Measurements from ENCODE around the gene DCTD. TPM values are rescaled to one million over a fixed set of nuclear protein-coding genes. Genes with fewer than 3 reads are reported as not detected.

Gene DCTD
- total and polyA plus RNA-seq, 5 experiments from 2014 or later, result 78.8 to 95.9 (median 87.3) TPM

- peaks cover 14 to 61% (median 23%) of the 10 kb centered on the region in 3 donors for H3K36me3 Mint-ChIP-seq
- DNase-seq (no peak), ATAC-seq (no peak)
- H3K9me3 Mint-ChIP-seq, result no peaks in the 10 kb centered on the region
- no peak overlapping the region for H3K4me3 Mint-ChIP-seq
- POLR2A ChIA-PET, result no interaction called here
- H3K27ac Mint-ChIP-seq, result no peak overlapping the region
- H3K4me1 Mint-ChIP-seq, result peaks cover 0 to 12% (median 1%) of the 10 kb centered on the region in 4 donors
- peaks cover 0 to 3% (median 0%) of the 10 kb centered on the region in 5 donors for H3K27me3 Mint-ChIP-seq
Observed at GRCh38 chr4:182874797-182875345, 42.3 kb downstream of the DCTD start.

- H3K4me3 Mint-ChIP-seq, result no peak overlapping the region
- H3K27ac Mint-ChIP-seq, result no peak overlapping the region
- ATAC-seq, result no peak
- H3K27me3 Mint-ChIP-seq, result peaks cover 0 to 3% (median 0%) of the 10 kb centered on the region in 5 donors
- POLR2A ChIA-PET, result no interaction called here
- DNase-seq, result no peak
- H3K4me1 Mint-ChIP-seq, result peaks cover 0 to 12% (median 1%) of the 10 kb centered on the region in 4 donors
- H3K9me3 Mint-ChIP-seq, result no peaks in the 10 kb centered on the region
- H3K36me3 Mint-ChIP-seq, result peaks cover 14 to 61% (median 23%) of the 10 kb centered on the region in 3 donors
Observed at GRCh38 chr4:182874304-182874751, 42.9 kb downstream of the DCTD start.

- DNase-seq (no peak), ATAC-seq (no peak)
- no peak overlapping the region for H3K4me3 Mint-ChIP-seq
- no peak overlapping the region for H3K27ac Mint-ChIP-seq
- H3K9me3 Mint-ChIP-seq, result no peaks in the 10 kb centered on the region
- peaks cover 0 to 3% (median 0%) of the 10 kb centered on the region in 5 donors for H3K27me3 Mint-ChIP-seq
- H3K4me1 Mint-ChIP-seq, result peaks cover 0 to 12% (median 1%) of the 10 kb centered on the region in 4 donors
- POLR2A ChIA-PET, result no interaction called here
- H3K36me3 Mint-ChIP-seq, result peaks cover 14 to 61% (median 23%) of the 10 kb centered on the region in 3 donors
Observed at GRCh38 chr4:182873726-182874125, 43.5 kb downstream of the DCTD start.

- no peak overlapping the region for H3K4me3 Mint-ChIP-seq
- no peak for ATAC-seq
- POLR2A ChIA-PET, result no interaction called here
Observed at GRCh38 chr4:182873289-182873688, 43.9 kb downstream of the DCTD start.

GRCh38 chr4:182872886-182873285, 44.3 kb downstream of the DCTD start:
- Mint-ChIP-seq H3K4me1 (peaks cover 0 to 12% (median 1%) of the 10 kb centered on the region in 4 donors), H3K36me3 (peaks cover 14 to 59% (median 23%) of the 10 kb centered on the region in 3 donors)
- POLR2A ChIA-PET, result no interaction called here

More at GRCh38 chr4:182873289-182873688, 43.9 kb downstream of the DCTD start:
- Mint-ChIP-seq H3K36me3 (peaks cover 14 to 61% (median 23%) of the 10 kb centered on the region in 3 donors), H3K27me3 (peaks cover 0 to 3% (median 0%) of the 10 kb centered on the region in 5 donors), H3K27ac (no peak overlapping the region), H3K9me3 (no peaks in the 10 kb centered on the region), H3K4me1 (peaks cover 0 to 12% (median 1%) of the 10 kb centered on the region in 4 donors)
- no peak for DNase-seq

GRCh38 chr4:182871616-182872015, 45.6 kb downstream of the DCTD start:
- ATAC-seq, result no peak
- no peak overlapping the region for H3K27ac Mint-ChIP-seq
- DNase-seq, result no peak
- H3K36me3 Mint-ChIP-seq, result peaks cover 14 to 47% (median 23%) of the 10 kb centered on the region in 3 donors
- H3K27me3 Mint-ChIP-seq, result no peaks in the 10 kb centered on the region
- POLR2A ChIA-PET, result no interaction called here
- peaks cover 0 to 12% (median 1%) of the 10 kb centered on the region in 4 donors for H3K4me1 Mint-ChIP-seq
- no peak overlapping the region for H3K4me3 Mint-ChIP-seq
- H3K9me3 Mint-ChIP-seq, result no peaks in the 10 kb centered on the region

More at GRCh38 chr4:182872886-182873285, 44.3 kb downstream of the DCTD start:
- ATAC-seq (no peak), DNase-seq (no peak)
- no peaks in the 10 kb centered on the region for H3K9me3 Mint-ChIP-seq
- H3K4me3 Mint-ChIP-seq, result no peak overlapping the region
- H3K27me3 Mint-ChIP-seq, result peaks cover 0 to 1% (median 0%) of the 10 kb centered on the region in 5 donors
- no peak overlapping the region for H3K27ac Mint-ChIP-seq

GRCh38 chr4:182869697-182870096, 47.5 kb downstream of the DCTD start:
- H3K36me3 Mint-ChIP-seq, result peaks cover 10 to 30% (median 12%) of the 10 kb centered on the region in 3 donors
- no peak overlapping the region for H3K4me3 Mint-ChIP-seq
- no peak overlapping the region for H3K27ac Mint-ChIP-seq
- DNase-seq (no peak), ATAC-seq (no peak)
- H3K27me3 Mint-ChIP-seq, result no peaks in the 10 kb centered on the region
- H3K4me1 Mint-ChIP-seq, result peaks cover 0 to 8% (median under 1%) of the 10 kb centered on the region in 4 donors
- POLR2A ChIA-PET, result no interaction called here
- no peaks in the 10 kb centered on the region for H3K9me3 Mint-ChIP-seq

GRCh38 chr4:182866746-182867145, 50.4 kb downstream of the DCTD start:
- POLR2A ChIA-PET, result no interaction called here
- Mint-ChIP-seq H3K9me3 (no peaks in the 10 kb centered on the region), H3K4me3 (no peak overlapping the region), H3K27ac (peak overlapping the region in 1 of 10 donors; percentile 28), H3K4me1 (peaks cover 0 to 1% (median 0%) of the 10 kb centered on the region in 4 donors), H3K27me3 (no peaks in the 10 kb centered on the region), H3K36me3 (peaks cover 0 to 5% (median 2%) of the 10 kb centered on the region in 3 donors)
- ATAC-seq (no peak), DNase-seq (no peak)

GRCh38 chr4:182863501-182863900, 53.7 kb downstream of the DCTD start:
- Mint-ChIP-seq H3K4me3 (no peak overlapping the region), H3K27me3 (peaks cover 0 to 2% (median 0%) of the 10 kb centered on the region in 5 donors), H3K36me3 (peaks cover 0 to 14% (median 6%) of the 10 kb centered on the region in 3 donors), H3K9me3 (peaks cover 0 to 13% (median 2%) of the 10 kb centered on the region in 9 donors), H3K4me1 (no peaks in the 10 kb centered on the region), H3K27ac (no peak overlapping the region)
- POLR2A ChIA-PET, result no interaction called here
- ATAC-seq (no peak), DNase-seq (no peak)

GRCh38 chr4:182862921-182863320, 54.3 kb downstream of the DCTD start:
- ATAC-seq (no peak), DNase-seq (no peak)
- H3K4me1 Mint-ChIP-seq, result no peaks in the 10 kb centered on the region
- H3K36me3 Mint-ChIP-seq, result peaks cover 0 to 14% (median 6%) of the 10 kb centered on the region in 3 donors
- no peak overlapping the region for H3K27ac Mint-ChIP-seq
- H3K9me3 Mint-ChIP-seq, result peaks cover 0 to 13% (median 2%) of the 10 kb centered on the region in 9 donors
- peaks cover 0 to 2% (median 0%) of the 10 kb centered on the region in 5 donors for H3K27me3 Mint-ChIP-seq
- no peak overlapping the region for H3K4me3 Mint-ChIP-seq
- POLR2A ChIA-PET, result no interaction called here

GRCh38 chr4:182862141-182862875, 54.9 kb downstream of the DCTD start:
- Mint-ChIP-seq H3K36me3 (peaks cover 0 to 14% (median 6%) of the 10 kb centered on the region in 3 donors), H3K4me1 (no peaks in the 10 kb centered on the region), H3K27ac (no peak overlapping the region), H3K9me3 (peaks cover 0 to 13% (median 2%) of the 10 kb centered on the region in 9 donors), H3K27me3 (peaks cover 0 to 2% (median 0%) of the 10 kb centered on the region in 5 donors), H3K4me3 (no peak overlapping the region)
- POLR2A ChIA-PET, result no interaction called here
- ATAC-seq (no peak), DNase-seq (no peak)

GRCh38 chr4:182861346-182861745, 55.8 kb downstream of the DCTD start:
- DNase-seq (no peak), ATAC-seq (no peak)
- peak overlapping the region in 1 of 10 donors; percentile 48 for H3K27ac Mint-ChIP-seq
- H3K36me3 Mint-ChIP-seq, result peaks cover 0 to 14% (median 6%) of the 10 kb centered on the region in 3 donors
- H3K4me3 Mint-ChIP-seq, result no peak overlapping the region
- H3K9me3 Mint-ChIP-seq, result peaks cover 0 to 13% (median 2%) of the 10 kb centered on the region in 9 donors
- POLR2A ChIA-PET, result no interaction called here
- H3K4me1 Mint-ChIP-seq, result peaks cover 0 to 2% (median 0%) of the 10 kb centered on the region in 4 donors
- peaks cover 0 to 2% (median 0%) of the 10 kb centered on the region in 5 donors for H3K27me3 Mint-ChIP-seq

- DNase-seq, result no peak
- H3K27ac Mint-ChIP-seq, result peak overlapping the region in 1 of 10 donors; percentile 24
- H3K4me3 Mint-ChIP-seq, result no peak overlapping the region
- ATAC-seq, result no peak
- peaks cover 0 to 2% (median 0%) of the 10 kb centered on the region in 5 donors for H3K27me3 Mint-ChIP-seq
- H3K4me1 Mint-ChIP-seq, result peaks cover 0 to 2% (median 0%) of the 10 kb centered on the region in 4 donors
- peaks cover 5 to 14% (median 8%) of the 10 kb centered on the region in 3 donors for H3K36me3 Mint-ChIP-seq
- H3K9me3 Mint-ChIP-seq, result peaks cover 0 to 13% (median 2%) of the 10 kb centered on the region in 9 donors
- POLR2A ChIA-PET, result no interaction called here
Observed at GRCh38 chr4:182859730-182860129, 57.5 kb downstream of the DCTD start.

Data from naive thymus-derived CD8-positive, alpha-beta T cell (primary cell).